ENCODE measurements around the gene LGALS7.
"Not testable (repeated sequence)": the region's sequence is repeated elsewhere in the genome, so short reads cannot be mapped to it uniquely, and the experiment has no call there.

Gene LGALS7

GRCh38 chr19:38800577-38801347, 27.4 kb upstream of the LGALS7 start:
- in situ Hi-C loops (cut with MboI; ENCODE audit: low sequenced_read_pairs): no loop called here

- in situ Hi-C loops (cut with MboI; ENCODE audit: low sequenced_read_pairs): no loop called here
These were observed 25.8 kb upstream of the LGALS7 start for GRCh38 chr19:38799104-38799503.

DNA sequence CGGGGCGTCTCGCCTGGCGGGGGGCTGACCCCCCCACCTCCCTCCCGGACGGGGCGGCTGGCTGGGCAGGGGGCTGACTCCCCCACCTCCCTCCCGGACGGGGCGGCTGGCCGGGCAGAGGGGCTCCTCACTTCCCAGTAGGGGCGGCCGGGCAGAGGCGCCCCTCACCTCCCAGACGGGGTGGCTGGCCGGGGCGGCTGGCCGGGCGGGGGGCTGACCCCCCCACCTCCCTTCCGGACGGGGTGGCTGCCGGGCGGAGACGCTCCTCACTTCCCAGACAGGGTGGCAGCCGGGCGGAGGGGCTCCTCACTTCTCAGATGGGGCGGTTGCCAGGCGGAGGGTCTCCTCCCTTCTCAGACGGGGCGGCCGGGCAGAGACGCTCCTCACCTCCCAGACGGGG, 24.5 kb upstream of the LGALS7 start:
- in situ Hi-C loops (cut with MboI; ENCODE audit: low sequenced_read_pairs): not testable (repeated sequence)

DNA sequence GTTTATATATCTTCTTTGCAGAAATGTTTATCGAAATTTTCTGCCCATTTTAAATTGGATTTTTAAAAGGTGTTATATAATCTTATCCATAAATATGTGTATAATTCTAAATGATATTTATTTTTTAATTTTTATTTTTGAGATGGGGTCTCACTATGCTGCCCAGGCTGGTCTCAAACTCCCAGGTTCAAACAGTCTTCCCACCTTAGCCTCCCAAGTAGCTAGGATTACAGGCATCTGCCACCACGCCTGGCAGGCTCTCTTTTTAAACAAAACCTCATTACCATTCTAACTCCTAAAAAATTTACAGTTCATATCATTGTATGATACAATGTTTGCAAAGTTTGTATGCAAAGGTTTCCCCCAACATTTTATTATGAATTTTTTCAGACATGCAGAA, 22.8 kb upstream of the LGALS7 start:
- in situ Hi-C loops (cut with MboI; ENCODE audit: low sequenced_read_pairs): no loop called here

- in situ Hi-C loops (cut with MboI; ENCODE audit: low sequenced_read_pairs): no loop called here
These were observed 22.2 kb upstream of the LGALS7 start for GRCh38 chr19:38795549-38795948.

GRCh38 chr19:38793671-38794070, 20.4 kb upstream of the LGALS7 start:
- in situ Hi-C loops (cut with MboI; ENCODE audit: low sequenced_read_pairs): no loop called here

GRCh38 chr19:38793177-38793576, 19.9 kb upstream of the LGALS7 start:
- in situ Hi-C loops (cut with MboI; ENCODE audit: low sequenced_read_pairs): no loop called here

DNA sequence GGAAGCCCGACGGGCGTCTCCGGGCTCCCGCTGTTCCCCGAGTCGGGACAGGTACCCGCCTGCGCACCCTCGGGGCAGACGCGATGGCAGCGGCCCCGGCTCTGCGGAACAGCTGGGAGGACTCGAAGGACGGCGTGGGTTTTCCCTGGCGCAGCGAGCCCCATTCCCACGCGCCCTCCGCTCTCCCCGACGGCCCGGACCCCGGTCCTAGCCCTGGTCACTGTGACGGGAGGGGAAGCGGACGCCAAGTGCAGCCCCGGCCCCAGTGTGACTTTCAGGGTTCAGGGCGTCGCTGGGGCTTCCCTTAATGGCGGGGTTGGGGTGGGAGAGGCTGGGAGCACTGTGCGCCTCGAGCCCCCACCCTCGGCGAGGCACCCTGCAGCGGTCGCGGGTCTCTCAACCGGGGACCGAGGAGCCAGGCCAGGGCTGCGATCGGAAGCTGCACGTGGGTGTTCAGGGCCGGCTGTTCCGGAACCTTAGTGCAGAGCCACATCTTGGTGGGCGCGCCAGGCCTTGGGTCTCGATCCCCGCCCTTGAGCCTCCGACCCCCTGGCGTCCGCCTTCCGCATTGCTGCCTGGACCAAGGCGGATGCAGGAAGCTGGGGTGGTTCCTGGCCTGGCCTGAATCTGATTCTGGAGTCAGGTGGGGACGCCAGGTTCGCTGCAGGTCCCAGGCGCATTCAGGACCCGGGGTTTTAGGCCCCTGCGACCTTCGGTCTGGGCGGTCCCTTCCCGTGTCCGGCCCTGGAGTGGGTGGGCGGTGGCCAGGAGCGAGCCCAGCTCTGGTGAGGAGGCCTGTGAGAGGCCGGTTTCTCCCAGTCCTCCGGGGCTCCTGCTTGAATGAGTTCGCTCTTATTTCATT, 19.2 kb upstream of the LGALS7 start:
- in situ Hi-C loops (cut with MboI; ENCODE audit: low sequenced_read_pairs): no loop called here

- in situ Hi-C loops (cut with MboI; ENCODE audit: low sequenced_read_pairs): not testable (repeated sequence)
These were observed 18.2 kb upstream of the LGALS7 start for GRCh38 chr19:38791451-38792064.

DNA sequence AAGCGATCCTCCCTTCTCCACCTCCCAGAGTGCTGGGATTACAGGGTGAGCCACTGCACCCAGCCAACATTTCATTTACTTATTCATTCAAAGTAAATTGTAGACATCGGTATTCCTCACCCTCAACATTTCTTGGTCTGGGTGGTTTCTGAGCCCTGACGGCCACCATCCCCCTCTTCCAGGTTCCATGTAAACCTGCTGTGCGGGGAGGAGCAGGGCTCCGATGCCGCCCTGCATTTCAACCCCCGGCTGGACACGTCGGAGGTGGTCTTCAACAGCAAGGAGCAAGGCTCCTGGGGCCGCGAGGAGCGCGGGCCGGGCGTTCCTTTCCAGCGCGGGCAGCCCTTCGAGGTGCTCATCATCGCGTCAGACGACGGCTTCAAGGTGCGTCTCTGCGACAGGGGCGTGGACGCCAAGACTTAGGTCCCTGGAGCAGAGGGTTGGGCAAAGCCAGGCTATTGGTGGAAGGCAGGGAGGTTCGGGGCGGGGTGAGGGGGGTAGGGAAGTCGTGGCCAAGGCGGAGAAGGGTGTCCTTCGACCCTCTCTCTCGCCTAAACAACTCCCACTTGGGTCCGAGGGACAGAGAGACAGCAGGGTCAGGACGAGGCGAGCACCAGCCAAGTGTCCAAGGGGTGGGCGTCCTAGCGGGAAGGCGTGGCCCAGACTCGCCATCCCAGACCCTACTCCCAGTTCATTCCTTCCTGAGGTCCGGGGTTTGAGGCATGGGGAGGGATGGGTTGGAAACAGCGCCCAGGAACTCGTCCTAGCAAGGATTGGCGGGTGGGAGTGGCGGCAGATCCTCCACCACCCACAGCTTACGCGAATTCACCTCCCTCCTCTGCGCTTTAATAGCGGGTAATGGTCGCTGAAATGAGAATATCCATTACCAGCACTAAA, 17.4 kb upstream of the LGALS7 start:
- in situ Hi-C loops (cut with MboI; ENCODE audit: low sequenced_read_pairs): not testable (repeated sequence)

DNA sequence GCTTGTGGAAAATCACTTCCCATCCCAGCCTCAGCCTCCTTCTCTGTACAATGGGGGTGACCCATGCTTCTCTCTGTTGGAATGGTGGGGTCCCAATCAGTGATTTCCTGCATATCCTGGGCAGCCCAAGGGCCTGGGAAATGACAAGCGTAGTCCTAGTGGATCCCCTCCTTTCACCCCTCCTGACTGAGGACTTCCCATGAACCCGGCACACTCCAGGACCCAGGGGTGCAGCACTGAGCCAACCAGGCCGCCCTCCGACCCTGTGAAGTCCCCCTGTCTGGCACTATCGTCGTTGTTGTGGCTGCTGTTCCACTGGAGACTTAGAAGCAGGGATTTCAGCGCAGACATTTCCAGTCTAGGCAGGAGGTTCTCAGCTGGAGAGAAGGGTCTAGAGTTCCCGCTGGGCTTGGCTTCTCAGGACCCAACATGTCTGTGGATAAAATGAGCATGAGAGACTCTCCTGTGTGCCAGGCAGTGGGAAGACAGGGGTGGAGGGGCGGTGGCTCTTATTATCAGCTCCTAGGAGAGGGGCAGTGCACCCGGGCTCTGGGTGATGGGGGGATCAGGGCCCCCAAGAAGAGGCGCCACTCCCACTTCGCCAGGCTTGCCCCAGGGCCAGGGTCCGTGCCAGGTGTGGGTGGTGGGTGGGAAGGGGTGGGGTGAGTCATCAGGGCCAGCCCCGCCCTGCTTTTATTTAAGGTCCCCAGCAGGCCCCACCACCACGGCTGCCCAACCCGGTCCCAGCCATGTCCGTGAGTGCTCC, 15.3 kb upstream of the LGALS7 start, which contains the start of gene LGALS7B:
Gene LGALS7B, plus strand, starts transcription at position 723 of the 766 bp plus-strand sequence. Its CDS starts 27 bp downstream, at position 750.
- in situ Hi-C loops (cut with MboI; ENCODE audit: low sequenced_read_pairs): no loop called here

GRCh38 chr19:38786572-38787265, 13.4 kb upstream of the LGALS7 start:
- in situ Hi-C loops (cut with MboI; ENCODE audit: low sequenced_read_pairs): no loop called here

DNA sequence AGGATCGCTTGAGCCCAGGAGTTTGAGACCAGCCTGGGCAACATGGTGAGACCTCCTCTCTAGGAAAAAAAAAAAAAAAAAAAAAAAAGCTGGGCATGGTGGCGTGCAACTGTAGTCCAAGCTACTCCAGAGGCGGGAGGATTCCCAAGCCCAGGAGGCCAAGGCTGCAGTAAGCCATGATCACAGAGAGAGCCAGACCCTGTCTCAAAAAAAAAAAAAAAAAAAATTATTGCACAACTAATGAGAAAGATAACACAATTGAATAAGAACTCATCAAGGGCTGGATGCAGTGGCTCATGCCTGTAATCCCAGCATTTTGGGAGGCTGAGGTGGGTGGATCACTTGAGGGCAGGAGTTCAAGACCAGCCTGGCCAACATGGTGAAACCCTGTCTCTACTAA, 12.7 kb upstream of the LGALS7 start:
- in situ Hi-C loops (cut with MboI; ENCODE audit: low sequenced_read_pairs): not testable (repeated sequence)

- in situ Hi-C loops (cut with MboI; ENCODE audit: low sequenced_read_pairs): no loop called here
These were observed 11.9 kb upstream of the LGALS7 start for GRCh38 chr19:38785187-38785699.

- in situ Hi-C loops (cut with MboI; ENCODE audit: low sequenced_read_pairs): no loop called here
These were observed 10.9 kb upstream of the LGALS7 start for GRCh38 chr19:38784224-38784623.

- in situ Hi-C loops (cut with MboI; ENCODE audit: low sequenced_read_pairs): not testable (repeated sequence)
These were observed 8.9 kb upstream of the LGALS7 start for GRCh38 chr19:38782212-38782611.

GRCh38 chr19:38781058-38781457, 7.7 kb upstream of the LGALS7 start:
- in situ Hi-C loops (cut with MboI; ENCODE audit: low sequenced_read_pairs): no loop called here

GRCh38 chr19:38780443-38780842, 7.1 kb upstream of the LGALS7 start:
- in situ Hi-C loops (cut with MboI; ENCODE audit: low sequenced_read_pairs): no loop called here

DNA sequence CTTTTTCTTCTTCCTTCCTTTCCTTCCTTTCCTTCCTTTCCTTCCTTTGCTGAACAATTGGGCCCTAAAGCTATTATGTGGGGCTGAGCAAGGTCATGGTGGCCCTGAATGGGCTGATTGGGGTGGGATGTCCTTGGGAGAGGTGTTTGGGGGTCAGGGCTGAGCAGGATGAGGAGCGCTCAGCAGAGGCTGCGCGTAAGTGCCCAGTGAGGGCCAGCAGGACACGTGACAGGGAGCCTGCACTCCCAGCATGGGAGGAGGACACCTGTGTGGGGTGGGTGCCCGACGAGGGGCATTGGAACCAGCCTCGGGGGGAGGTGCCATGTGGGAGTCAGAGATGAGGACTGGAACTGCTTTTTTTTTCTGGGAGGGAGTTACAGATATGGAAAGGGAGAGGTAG, 5.4 kb upstream of the LGALS7 start:
- in situ Hi-C loops (cut with MboI; ENCODE audit: low sequenced_read_pairs): no loop called here

All from hTERT RPE-1 (cell line).